ENCODE results near the gene KRTAP10-12. TPM values are rescaled to one million over a fixed set of nuclear protein-coding genes. Genes with fewer than 3 reads are reported as not detected.

KRTAP10-12 gene
- total RNA-seq, 1 experiment from 2014 or later, result not detected

DNA sequence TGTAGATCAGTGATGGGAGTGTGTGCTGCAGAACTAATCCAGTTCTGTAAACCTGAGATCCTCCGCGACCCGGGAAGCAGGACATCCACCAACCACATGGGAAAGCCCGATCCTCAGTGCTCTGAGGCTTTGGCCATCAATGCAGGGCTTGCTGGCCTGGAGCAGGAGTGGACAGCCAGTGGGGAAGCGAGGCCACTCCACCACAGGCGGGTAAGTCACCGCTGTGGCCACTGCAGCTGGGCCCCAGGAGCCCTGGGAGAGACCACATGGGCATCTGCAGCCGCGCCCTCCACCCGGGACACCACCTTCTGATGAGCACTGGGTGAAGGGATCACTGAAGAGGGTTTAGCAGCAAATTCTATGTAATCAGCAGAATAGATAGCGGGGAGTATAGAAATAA lies 15.8 kb upstream of the KRTAP10-12 start:
- ChIA-PET CTCF (no interaction called here), POLR2A (no interaction called here), RAD21 (ENCODE audit: low non-redundant PET in 1 of 2, low total read pairs in 2 of 2, uncharacterized antibody in 2 of 2, unreplicated experiment in 2 of 2) (no interaction called here)
- no peaks in the 10 kb centered on the region for H3K4me1 ChIP-seq (ENCODE audit: control insufficient read depth in 1 of 2, insufficient read depth in 2 of 2, low read length in 2 of 2)
- intact Hi-C loops (cut with micrococcal nuclease), result no loop called here
- no peaks in the 10 kb centered on the region for H3K9me3 ChIP-seq (ENCODE audit: control insufficient read depth in 1 of 2, insufficient read depth in 1 of 2, low read depth in 1 of 2, low read length in 2 of 2)
- H4K20me1 ChIP-seq (ENCODE audit: insufficient read depth), result no peaks in the 10 kb centered on the region
- H3K9me2 ChIP-seq (ENCODE audit: insufficient read depth), result no peaks in the 10 kb centered on the region
- H3K4me3 ChIP-seq (replicated peaks in 1 of 2; ENCODE audit: low read depth in 1 of 2, low read length in 2 of 2), result no peak overlapping the region
- H3K79me2 ChIP-seq (ENCODE audit: insufficient read depth, low read length), result no peaks in the 10 kb centered on the region
- no peak overlapping the region for H3K9ac ChIP-seq (ENCODE audit: low read length)
- ATAC-seq (no peak), DNase-seq (ENCODE audit: low read depth, low spot score) (no peak)
- H3K27me3 ChIP-seq (ENCODE audit: insufficient read depth, low read length), result peaks cover 6% of the 10 kb centered on the region; the same call in 1 of the 2 replicates
- TF ChIP-seq ELF1 (IDR thresholded peaks at IDR 0.05; ENCODE audit: borderline replicate concordance, low read depth), result no peak
- TF ChIP-seq CBX3 (IDR thresholded peaks at IDR 0.05; ENCODE audit: low read depth), result no peak
- no peak for TF ChIP-seq TCF7L2 (IDR thresholded peaks at IDR 0.05; ENCODE audit: borderline replicate concordance, extremely low read depth, insufficient read depth, insufficient read length)
- TF ChIP-seq POLR2AphosphoS5 (IDR thresholded peaks at IDR 0.05; ENCODE audit: low read depth, low read length), result no peak
- TF ChIP-seq CTCF (IDR thresholded peaks at IDR 0.05 in 2 of 3, conservative IDR thresholded peaks at IDR 0.05 in 1 of 3; ENCODE audit: borderline replicate concordance in 1 of 3, insufficient read depth in 1 of 3, low read depth in 2 of 3, low read length in 2 of 3), result no peak
- TF ChIP-seq, protein P1, sequence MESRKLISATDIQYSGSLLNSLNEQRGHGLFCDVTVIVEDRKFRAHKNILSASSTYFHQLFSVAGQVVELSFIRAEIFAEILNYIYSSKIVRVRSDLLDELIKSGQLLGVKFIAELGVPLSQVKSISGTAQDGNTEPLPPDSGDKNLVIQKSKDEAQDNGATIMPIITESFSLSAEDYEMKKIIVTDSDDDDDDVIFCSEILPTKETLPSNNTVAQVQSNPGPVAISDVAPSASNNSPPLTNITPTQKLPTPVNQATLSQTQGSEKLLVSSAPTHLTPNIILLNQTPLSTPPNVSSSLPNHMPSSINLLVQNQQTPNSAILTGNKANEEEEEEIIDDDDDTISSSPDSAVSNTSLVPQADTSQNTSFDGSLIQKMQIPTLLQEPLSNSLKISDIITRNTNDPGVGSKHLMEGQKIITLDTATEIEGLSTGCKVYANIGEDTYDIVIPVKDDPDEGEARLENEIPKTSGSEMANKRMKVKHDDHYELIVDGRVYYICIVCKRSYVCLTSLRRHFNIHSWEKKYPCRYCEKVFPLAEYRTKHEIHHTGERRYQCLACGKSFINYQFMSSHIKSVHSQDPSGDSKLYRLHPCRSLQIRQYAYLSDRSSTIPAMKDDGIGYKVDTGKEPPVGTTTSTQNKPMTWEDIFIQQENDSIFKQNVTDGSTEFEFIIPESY (IDR thresholded peaks at IDR 0.05; ENCODE audit: extremely low read depth, insufficient replicate concordance, low read length), result no peak
- TF ChIP-seq, protein P2, sequence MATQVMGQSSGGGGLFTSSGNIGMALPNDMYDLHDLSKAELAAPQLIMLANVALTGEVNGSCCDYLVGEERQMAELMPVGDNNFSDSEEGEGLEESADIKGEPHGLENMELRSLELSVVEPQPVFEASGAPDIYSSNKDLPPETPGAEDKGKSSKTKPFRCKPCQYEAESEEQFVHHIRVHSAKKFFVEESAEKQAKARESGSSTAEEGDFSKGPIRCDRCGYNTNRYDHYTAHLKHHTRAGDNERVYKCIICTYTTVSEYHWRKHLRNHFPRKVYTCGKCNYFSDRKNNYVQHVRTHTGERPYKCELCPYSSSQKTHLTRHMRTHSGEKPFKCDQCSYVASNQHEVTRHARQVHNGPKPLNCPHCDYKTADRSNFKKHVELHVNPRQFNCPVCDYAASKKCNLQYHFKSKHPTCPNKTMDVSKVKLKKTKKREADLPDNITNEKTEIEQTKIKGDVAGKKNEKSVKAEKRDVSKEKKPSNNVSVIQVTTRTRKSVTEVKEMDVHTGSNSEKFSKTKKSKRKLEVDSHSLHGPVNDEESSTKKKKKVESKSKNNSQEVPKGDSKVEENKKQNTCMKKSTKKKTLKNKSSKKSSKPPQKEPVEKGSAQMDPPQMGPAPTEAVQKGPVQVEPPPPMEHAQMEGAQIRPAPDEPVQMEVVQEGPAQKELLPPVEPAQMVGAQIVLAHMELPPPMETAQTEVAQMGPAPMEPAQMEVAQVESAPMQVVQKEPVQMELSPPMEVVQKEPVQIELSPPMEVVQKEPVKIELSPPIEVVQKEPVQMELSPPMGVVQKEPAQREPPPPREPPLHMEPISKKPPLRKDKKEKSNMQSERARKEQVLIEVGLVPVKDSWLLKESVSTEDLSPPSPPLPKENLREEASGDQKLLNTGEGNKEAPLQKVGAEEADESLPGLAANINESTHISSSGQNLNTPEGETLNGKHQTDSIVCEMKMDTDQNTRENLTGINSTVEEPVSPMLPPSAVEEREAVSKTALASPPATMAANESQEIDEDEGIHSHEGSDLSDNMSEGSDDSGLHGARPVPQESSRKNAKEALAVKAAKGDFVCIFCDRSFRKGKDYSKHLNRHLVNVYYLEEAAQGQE (IDR thresholded peaks at IDR 0.05; ENCODE audit: low read depth), result no peak
- TF ChIP-seq EZH2 (IDR thresholded peaks at IDR 0.05), result no peak
- TF ChIP-seq RAD21 (IDR thresholded peaks at IDR 0.05; ENCODE audit: low read depth), result no peak
- TF ChIP-seq, protein P3, sequence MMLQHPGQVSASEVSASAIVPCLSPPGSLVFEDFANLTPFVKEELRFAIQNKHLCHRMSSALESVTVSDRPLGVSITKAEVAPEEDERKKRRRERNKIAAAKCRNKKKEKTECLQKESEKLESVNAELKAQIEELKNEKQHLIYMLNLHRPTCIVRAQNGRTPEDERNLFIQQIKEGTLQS (IDR thresholded peaks at IDR 0.05), result no peak
- no peak for TF ChIP-seq ZNF274 (IDR thresholded peaks at IDR 0.05; ENCODE audit: low read depth, low read length)
- no peak for TF ChIP-seq SP1 (IDR thresholded peaks at IDR 0.05; ENCODE audit: low read depth)
- no peaks in the 10 kb centered on the region for H3K36me3 ChIP-seq (ENCODE audit: control insufficient read depth in 1 of 2, insufficient read depth in 2 of 2, low read length in 2 of 2)
- BruUV-seq (replicated peaks), result no TSS peak
- no peak overlapping the region for H3K4me2 ChIP-seq (ENCODE audit: low read length)
- no peak overlapping the region for H3K27ac ChIP-seq (ENCODE audit: low read depth, low read length)
- no peak overlapping the region for H2AFZ ChIP-seq (ENCODE audit: low read depth, low read length, poor library complexity, severe bottlenecking)
